ENCODE results near the gene BCL11B. TPM values are rescaled to one million over a fixed set of nuclear protein-coding genes. Genes with fewer than 3 reads are reported as not detected.

The BCL11B gene
- total and polyA plus RNA-seq, 10 of the 15 experiments (the other 5 are each of a cell fraction or from before 2014, with no cell fraction given), result 0.38 to 5.5 (median 1.3) TPM

GRCh38 chr14:99252443-99252939 lies 19.5 kb downstream of the BCL11B start:
- H3K27me3 ChIP-seq (replicated peaks in 1 of 2; ENCODE audit: control insufficient read depth in 2 of 2, insufficient read depth in 2 of 2, low read length in 1 of 2), result peaks cover 0 to 2% of the 10 kb centered on the region in 2 experiments; a peak in 2 of 4 replicates
- TF ChIP-seq ZSCAN29 (IDR thresholded peaks at IDR 0.05) (no peak), CEBPB (IDR thresholded peaks at IDR 0.05; ENCODE audit: borderline replicate concordance in 1 of 2, low read depth in 2 of 2, low read length in 2 of 2) (no peak), SRF (IDR thresholded peaks at IDR 0.05; ENCODE audit: low read depth in 2 of 2, low read length in 2 of 2) (no peak), CHD4 (IDR thresholded peaks at IDR 0.05) (no peak), SIN3A (IDR thresholded peaks at IDR 0.05; ENCODE audit: low read depth, low read length) (no peak), KAT2A (conservative IDR thresholded peaks at IDR 0.05; ENCODE audit: control insufficient read depth, low read depth, low read length) (no peak), SREBF2 (IDR thresholded peaks at IDR 0.05; ENCODE audit: low read length) (no peak), RFX5 (IDR thresholded peaks at IDR 0.05; ENCODE audit: low read depth, low read length) (no peak), FOXK2 (IDR thresholded peaks at IDR 0.05) (no peak)
- H4K20me1 ChIP-seq (ENCODE audit: control insufficient read depth, insufficient read depth), result no peaks in the 10 kb centered on the region
- H2AFZ ChIP-seq (ENCODE audit: control insufficient read depth, low read depth, low read length), result no peak overlapping the region
- H3K79me2 ChIP-seq (ENCODE audit: control insufficient read depth, insufficient read depth, low read length), result no peaks in the 10 kb centered on the region
- no peaks in the 10 kb centered on the region for H3K9me3 ChIP-seq (replicated peaks; ENCODE audit: control insufficient read depth, insufficient read depth, low read length)
- no peaks in the 10 kb centered on the region for H3K4me1 ChIP-seq (ENCODE audit: control insufficient read depth, insufficient read depth, low read length)
- no peak for DNase-seq (ENCODE audit: low read depth, low spot score)
- no peaks in the 10 kb centered on the region; a peak in 1 of 4 replicates for H3K36me3 ChIP-seq (ENCODE audit: control insufficient read depth in 2 of 2, insufficient read depth in 2 of 2, low read length in 1 of 2)
- no TSS peak for BruUV-seq (replicated peaks)
- ATAC-seq, result no peak
- no peak overlapping the region for H3K4me2 ChIP-seq (ENCODE audit: control insufficient read depth, insufficient read depth)
- no peak for FAIRE-seq
- POLR2A ChIA-PET, result no interaction called here
- no peak overlapping the region for H3K4me3 ChIP-seq
- in situ Hi-C loops (cut with MboI) (loop anchor here (25.0 kb wide), 1 partner anchor 1115 kb away; no protein-coding TSS in a partner anchor), intact Hi-C loops (cut with micrococcal nuclease; ENCODE audit: unreplicated experiment) (no loop called here)
- 36% methylated on average over 9 of the region's 9 CpGs for WGBS (ENCODE audit: insufficient coverage, insufficient replicate concordance, low lambda C conversion rate, missing lambda C conversion rate)
- no peak overlapping the region for H3K9ac ChIP-seq (ENCODE audit: control insufficient read depth, insufficient read depth, low read length)
- H3K27ac ChIP-seq (ENCODE audit: control insufficient read depth, insufficient read depth), result no peak overlapping the region
- CTCF ChIA-PET, result interaction anchor here (1.2 kb wide), 1 partner anchor 13 kb away, joined by 3 read pairs; no protein-coding TSS in a partner anchor
- SMC1A ChIA-PET (ENCODE audit: uncharacterized antibody, unreplicated experiment), result no interaction called here
- RAD21 ChIA-PET (ENCODE audit: unreplicated experiment), result interaction anchor here (0.9 kb wide), 1 partner anchor 13 kb away, joined by 4 read pairs; no protein-coding TSS in a partner anchor
